ENCODE data around the gene ALDH18A1.

GRCh38 chr10:95675403-95676116, 19.0 kb upstream of the ALDH18A1 start:
- TF ChIP-seq CTCF (IDR thresholded peaks at IDR 0.05; ENCODE audit: control extremely low read depth in 1 of 3, insufficient read depth in 1 of 3, low read depth in 1 of 3, low read length in 3 of 3), result no peak
- no peak for TF ChIP-seq POLR2AphosphoS5 (IDR thresholded peaks at IDR 0.05; ENCODE audit: low read depth, low read length)
- no peak for TF ChIP-seq TCF12 (IDR thresholded peaks at IDR 0.05; ENCODE audit: low read depth, low read length)
- no peak for TF ChIP-seq CEBPB (IDR thresholded peaks at IDR 0.05; ENCODE audit: low read depth, low read length)

Measured in H1 (cell line).